Liver (tissue), 3 donors: ENCODE data around the gene TMEM200A.

Source experiments
- MAX ChIP-seq: IDR thresholded peaks from 2 replicates; pipeline ENCODE4 v1.6.1; 2016; ENCODE audit warnings: antibody characterized with exemption
- NR2F2 ChIP-seq: IDR thresholded peaks from 2 replicates; pipeline ENCODE4 v1.6.1; 2016; ENCODE audit warnings: antibody characterized with exemption
- RAD21 ChIP-seq, 2 donors: IDR thresholded peaks; 2 replicates each; pipeline ENCODE4 v1.6.1; 2016; ENCODE audit warnings: antibody characterized with exemption in 2 of 2, mild to moderate bottlenecking in 2 of 2
- YY1 ChIP-seq: IDR thresholded peaks from 2 replicates; pipeline ENCODE4 v1.6.1; 2016; ENCODE audit warnings: antibody characterized with exemption, mild to moderate bottlenecking
- TF ChIP-seq, protein P1 (sequence below): fragments of 150-350 bp; IDR thresholded peaks from 2 replicates; pipeline ENCODE4 v1.5.1; 2017; ENCODE audit warnings: improper control_type of control experiment, low read depth, low read length; ENCODE audit not compliant: missing input control
- TF ChIP-seq, protein P2 (sequence below): IDR thresholded peaks from 2 replicates; pipeline ENCODE4 v1.6.1; 2016; ENCODE audit warnings: antibody characterized with exemption, mild to moderate bottlenecking
- donor health status: healthy.
- donor health status: healthy.

- TF ChIP-seq YY1 (no peak), MAX (no peak), NR2F2 (no peak), RAD21 (IDR thresholded peaks at IDR 0.05) (no peak)
- TF ChIP-seq, protein P1, sequence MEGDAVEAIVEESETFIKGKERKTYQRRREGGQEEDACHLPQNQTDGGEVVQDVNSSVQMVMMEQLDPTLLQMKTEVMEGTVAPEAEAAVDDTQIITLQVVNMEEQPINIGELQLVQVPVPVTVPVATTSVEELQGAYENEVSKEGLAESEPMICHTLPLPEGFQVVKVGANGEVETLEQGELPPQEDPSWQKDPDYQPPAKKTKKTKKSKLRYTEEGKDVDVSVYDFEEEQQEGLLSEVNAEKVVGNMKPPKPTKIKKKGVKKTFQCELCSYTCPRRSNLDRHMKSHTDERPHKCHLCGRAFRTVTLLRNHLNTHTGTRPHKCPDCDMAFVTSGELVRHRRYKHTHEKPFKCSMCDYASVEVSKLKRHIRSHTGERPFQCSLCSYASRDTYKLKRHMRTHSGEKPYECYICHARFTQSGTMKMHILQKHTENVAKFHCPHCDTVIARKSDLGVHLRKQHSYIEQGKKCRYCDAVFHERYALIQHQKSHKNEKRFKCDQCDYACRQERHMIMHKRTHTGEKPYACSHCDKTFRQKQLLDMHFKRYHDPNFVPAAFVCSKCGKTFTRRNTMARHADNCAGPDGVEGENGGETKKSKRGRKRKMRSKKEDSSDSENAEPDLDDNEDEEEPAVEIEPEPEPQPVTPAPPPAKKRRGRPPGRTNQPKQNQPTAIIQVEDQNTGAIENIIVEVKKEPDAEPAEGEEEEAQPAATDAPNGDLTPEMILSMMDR, result no peak
- TF ChIP-seq, protein P2, sequence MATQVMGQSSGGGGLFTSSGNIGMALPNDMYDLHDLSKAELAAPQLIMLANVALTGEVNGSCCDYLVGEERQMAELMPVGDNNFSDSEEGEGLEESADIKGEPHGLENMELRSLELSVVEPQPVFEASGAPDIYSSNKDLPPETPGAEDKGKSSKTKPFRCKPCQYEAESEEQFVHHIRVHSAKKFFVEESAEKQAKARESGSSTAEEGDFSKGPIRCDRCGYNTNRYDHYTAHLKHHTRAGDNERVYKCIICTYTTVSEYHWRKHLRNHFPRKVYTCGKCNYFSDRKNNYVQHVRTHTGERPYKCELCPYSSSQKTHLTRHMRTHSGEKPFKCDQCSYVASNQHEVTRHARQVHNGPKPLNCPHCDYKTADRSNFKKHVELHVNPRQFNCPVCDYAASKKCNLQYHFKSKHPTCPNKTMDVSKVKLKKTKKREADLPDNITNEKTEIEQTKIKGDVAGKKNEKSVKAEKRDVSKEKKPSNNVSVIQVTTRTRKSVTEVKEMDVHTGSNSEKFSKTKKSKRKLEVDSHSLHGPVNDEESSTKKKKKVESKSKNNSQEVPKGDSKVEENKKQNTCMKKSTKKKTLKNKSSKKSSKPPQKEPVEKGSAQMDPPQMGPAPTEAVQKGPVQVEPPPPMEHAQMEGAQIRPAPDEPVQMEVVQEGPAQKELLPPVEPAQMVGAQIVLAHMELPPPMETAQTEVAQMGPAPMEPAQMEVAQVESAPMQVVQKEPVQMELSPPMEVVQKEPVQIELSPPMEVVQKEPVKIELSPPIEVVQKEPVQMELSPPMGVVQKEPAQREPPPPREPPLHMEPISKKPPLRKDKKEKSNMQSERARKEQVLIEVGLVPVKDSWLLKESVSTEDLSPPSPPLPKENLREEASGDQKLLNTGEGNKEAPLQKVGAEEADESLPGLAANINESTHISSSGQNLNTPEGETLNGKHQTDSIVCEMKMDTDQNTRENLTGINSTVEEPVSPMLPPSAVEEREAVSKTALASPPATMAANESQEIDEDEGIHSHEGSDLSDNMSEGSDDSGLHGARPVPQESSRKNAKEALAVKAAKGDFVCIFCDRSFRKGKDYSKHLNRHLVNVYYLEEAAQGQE, result no peak
These were observed 46.9 kb downstream of the TMEM200A start for GRCh38 chr6:130412556-130413290.
